ENCODE measurements around the gene MAEA. TPM values are rescaled to one million over a fixed set of nuclear protein-coding genes. Genes with fewer than 3 reads are reported as not detected.
A peak's percentile ranks its signal among the peaks of the same experiment; 100 is the strongest.

MAEA gene
- total and polyA plus RNA-seq, 8 donors: 43.8 to 70.4 (median 56.1) TPM

- DNase-seq: no peak
- no peak for ATAC-seq
- H3K27ac ChIP-seq: no peak overlapping the region
- intact Hi-C loops (cut with DNase I): no loop called here
- TF ChIP-seq CTCF (IDR thresholded peaks at IDR 0.05): no peak
- H3K4me3 ChIP-seq: no peak overlapping the region
- H3K36me3 ChIP-seq: no peaks in the 10 kb centered on the region
- H3K4me1 ChIP-seq: peaks cover 3 to 16% of the 10 kb centered on the region in 2 donors
- peaks cover 0 to 4% of the 10 kb centered on the region in 2 donors for H3K9me3 ChIP-seq
- H3K27me3 ChIP-seq: no peaks in the 10 kb centered on the region
Measured at GRCh38 chr4:1285790-1286553, 3.7 kb upstream of the MAEA start.

GRCh38 chr4:1288786-1289185, 905 bp upstream of the MAEA start:
- no peak for TF ChIP-seq CTCF (IDR thresholded peaks at IDR 0.05)
- Histone ChIP-seq H3K27me3 (no peaks in the 10 kb centered on the region), H3K27ac (peak overlapping the region in 1 of 2 donors; percentile 85), H3K9me3 (peaks cover 0 to 4% of the 10 kb centered on the region in 2 donors), H3K4me3 (peak overlapping the region; percentile 85 to 94), H3K36me3 (peaks cover 0 to 6% of the 10 kb centered on the region in 2 donors), H3K4me1 (peaks cover 8 to 43% of the 10 kb centered on the region in 2 donors)
- ATAC-seq: no peak
- DNase-seq: no peak
- intact Hi-C loops (cut with DNase I): no loop called here

GRCh38 chr4:1290165-1290977, 680 bp downstream of the MAEA start:
- Histone ChIP-seq H3K4me3 (peak overlapping the region; percentile 85 to 94), H3K9me3 (peaks cover 0 to 4% of the 10 kb centered on the region in 2 donors), H3K4me1 (peaks cover 8 to 58% of the 10 kb centered on the region in 2 donors), H3K27me3 (no peaks in the 10 kb centered on the region), H3K36me3 (peaks cover 0 to 6% of the 10 kb centered on the region in 2 donors), H3K27ac (peak overlapping the region; percentile 67 to 85)
- ATAC-seq (peak; percentile 4), DNase-seq (peak in 2 of 4 donors; percentile 15 to 38)
- no peak for TF ChIP-seq CTCF (IDR thresholded peaks at IDR 0.05)
- intact Hi-C loops (cut with DNase I): no loop called here

- intact Hi-C loops (cut with DNase I): no loop called here
- Histone ChIP-seq H3K36me3 (peaks cover 0 to 6% of the 10 kb centered on the region in 2 donors), H3K4me3 (peak overlapping the region; percentile 85 to 94), H3K27ac (peak overlapping the region; percentile 67 to 85), H3K27me3 (no peaks in the 10 kb centered on the region), H3K9me3 (peaks cover 0 to 2% of the 10 kb centered on the region in 2 donors), H3K4me1 (peaks cover 8 to 60% of the 10 kb centered on the region in 2 donors)
- ATAC-seq: no peak
- DNase-seq: peak in 1 of 4 donors; percentile 51
- TF ChIP-seq CTCF (IDR thresholded peaks at IDR 0.05): no peak
Measured at GRCh38 chr4:1291091-1291490, 1.4 kb downstream of the MAEA start.
